LNCaP clone FGC (cell line): ENCODE results near the gene PDCD1.
A peak's percentile ranks its signal among the peaks of the same experiment; 100 is the strongest.
"Not testable (repeated sequence)": the region's sequence is repeated elsewhere in the genome, so short reads cannot be mapped to it uniquely, and the experiment has no call there.

Source experiments
- DNase-seq: peaks from one replicate; pipeline ENCODE4 v3.0.0-alpha.2; 2011; ENCODE audit warnings: low read depth
- H3K4me3 ChIP-seq: 2 replicates; pipeline ENCODE4 v1.5.1; 2011; ENCODE audit warnings: mild to moderate bottlenecking, low read depth, low read length, control low read depth
- CTCF ChIP-seq: IDR thresholded peaks from 2 replicates; pipeline ENCODE4 v1.5.1; 2012; ENCODE audit warnings: mild to moderate bottlenecking; ENCODE audit not compliant: control insufficient read depth, insufficient read depth; ENCODE audit errors: extremely low read depth

Gene PDCD1

GRCh38 chr2:241833101-241833663, 25.5 kb downstream of the PDCD1 start:
- no peak overlapping the region for H3K4me3 ChIP-seq
- TF ChIP-seq CTCF: no peak
- peak; percentile 82 for DNase-seq

GRCh38 chr2:241827394-241827793, 31.3 kb downstream of the PDCD1 start:
- no peak for TF ChIP-seq CTCF
- no peak for DNase-seq
- no peak overlapping the region for H3K4me3 ChIP-seq

- not testable (repeated sequence) for DNase-seq, H3K4me3 ChIP-seq
Measured at GRCh38 chr2:241823531-241824437, 34.9 kb downstream of the PDCD1 start.

- H3K4me3 ChIP-seq: no peak overlapping the region
- TF ChIP-seq CTCF: no peak
Measured at GRCh38 chr2:241822264-241822623, 36.5 kb downstream of the PDCD1 start.

GRCh38 chr2:241821460-241822263, 37.0 kb downstream of the PDCD1 start:
- no peak overlapping the region for H3K4me3 ChIP-seq
- DNase-seq: no peak
- no peak for TF ChIP-seq CTCF

More at GRCh38 chr2:241822264-241822623, 36.5 kb downstream of the PDCD1 start:
- no peak for DNase-seq

GRCh38 chr2:241820625-241821384, 37.9 kb downstream of the PDCD1 start:
- no peak for TF ChIP-seq CTCF
- H3K4me3 ChIP-seq: no peak overlapping the region
- no peak for DNase-seq

GRCh38 chr2:241819947-241820624, 38.6 kb downstream of the PDCD1 start:
- not testable (repeated sequence) for H3K4me3 ChIP-seq, DNase-seq
